ENCODE measurements around the gene GALNT14.

DNA sequence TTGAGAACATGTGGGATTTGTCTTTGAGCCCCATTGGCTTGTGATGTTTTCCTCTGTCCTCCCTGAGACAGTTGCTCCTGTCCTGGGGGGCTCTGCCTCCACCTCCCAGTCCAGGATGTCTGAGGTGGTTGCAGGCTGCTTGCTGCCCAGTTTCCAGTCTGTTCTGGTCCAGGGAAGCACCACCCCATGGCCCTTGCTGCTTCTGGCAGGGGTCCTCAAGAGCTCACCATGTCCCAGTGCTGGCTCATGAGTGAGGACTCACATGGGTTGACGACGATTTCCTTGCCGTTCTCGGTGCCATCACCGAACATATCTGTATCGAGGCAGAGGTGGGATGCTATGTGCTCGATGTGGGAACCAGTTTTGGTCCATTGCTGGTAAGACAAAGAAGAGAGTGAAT is 227.6 kb downstream of the GALNT14 start:
- TF ChIP-seq GATA2 (IDR thresholded peaks at IDR 0.05; ENCODE audit: low read depth, low read length) (no peak), GATA3 (IDR thresholded peaks at IDR 0.05; ENCODE audit: low read depth, low read length) (no peak)
